Breast epithelium (tissue), 3 donors: ENCODE measurements around the gene S1PR4.

Experiments used
- POLR2A ChIP-seq: fragments of 450-650 bp; IDR thresholded peaks from one replicate; pipeline ENCODE4 v1.6.1; 2016; ENCODE audit warnings: antibody characterized with exemption, mild to moderate bottlenecking, moderate library complexity
- TF ChIP-seq, protein P1 (sequence below), 3 donors: fragments of 450-650 bp; IDR thresholded peaks; one replicate each; pipeline ENCODE4 v1.5.1; 2016 to 2017; ENCODE audit warnings: antibody characterized with exemption in 3 of 3, mild to moderate bottlenecking in 3 of 3, moderate library complexity in 3 of 3

DNA sequence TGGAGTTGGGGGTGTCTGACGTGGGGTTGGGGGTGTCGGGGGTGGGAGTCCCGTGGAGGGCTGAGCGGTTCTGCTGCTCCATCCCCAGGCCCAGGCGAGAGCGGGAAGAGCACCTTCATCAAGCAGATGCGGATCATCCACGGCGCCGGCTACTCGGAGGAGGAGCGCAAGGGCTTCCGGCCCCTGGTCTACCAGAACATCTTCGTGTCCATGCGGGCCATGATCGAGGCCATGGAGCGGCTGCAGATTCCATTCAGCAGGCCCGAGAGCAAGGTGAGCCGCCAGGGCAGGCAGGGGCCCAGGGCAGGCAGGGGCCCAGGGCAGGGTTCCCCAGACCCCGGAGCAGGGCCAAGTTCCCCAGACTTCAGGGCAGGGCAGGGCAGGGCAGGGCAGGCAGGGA lies 30.1 kb upstream of the S1PR4 start:
- no peak for TF ChIP-seq POLR2A
- TF ChIP-seq, protein P1, sequence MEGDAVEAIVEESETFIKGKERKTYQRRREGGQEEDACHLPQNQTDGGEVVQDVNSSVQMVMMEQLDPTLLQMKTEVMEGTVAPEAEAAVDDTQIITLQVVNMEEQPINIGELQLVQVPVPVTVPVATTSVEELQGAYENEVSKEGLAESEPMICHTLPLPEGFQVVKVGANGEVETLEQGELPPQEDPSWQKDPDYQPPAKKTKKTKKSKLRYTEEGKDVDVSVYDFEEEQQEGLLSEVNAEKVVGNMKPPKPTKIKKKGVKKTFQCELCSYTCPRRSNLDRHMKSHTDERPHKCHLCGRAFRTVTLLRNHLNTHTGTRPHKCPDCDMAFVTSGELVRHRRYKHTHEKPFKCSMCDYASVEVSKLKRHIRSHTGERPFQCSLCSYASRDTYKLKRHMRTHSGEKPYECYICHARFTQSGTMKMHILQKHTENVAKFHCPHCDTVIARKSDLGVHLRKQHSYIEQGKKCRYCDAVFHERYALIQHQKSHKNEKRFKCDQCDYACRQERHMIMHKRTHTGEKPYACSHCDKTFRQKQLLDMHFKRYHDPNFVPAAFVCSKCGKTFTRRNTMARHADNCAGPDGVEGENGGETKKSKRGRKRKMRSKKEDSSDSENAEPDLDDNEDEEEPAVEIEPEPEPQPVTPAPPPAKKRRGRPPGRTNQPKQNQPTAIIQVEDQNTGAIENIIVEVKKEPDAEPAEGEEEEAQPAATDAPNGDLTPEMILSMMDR (IDR thresholded peaks at IDR 0.05): no peak
